T-helper 17 cell (primary cell): ENCODE results near the gene P2RX3. TPM values are rescaled to one million over a fixed set of nuclear protein-coding genes. Genes with fewer than 3 reads are reported as not detected.

Source experiments
- ATAC-seq: fragments of 150-1000 bp; cut with Tn5 transposase; 2 replicates; pipeline ENCODE4 v1.10.0; 2021; ENCODE audit warnings: mild to moderate bottlenecking, moderate library complexity
- DNase-seq, 3 donors: peaks; one replicate each; pipeline versions ENCODE4 v3.0.0 to v3.0.0-alpha.2; 2020 to 2021
- H3K9me3 ChIP-seq: one replicate; pipeline ENCODE4 v1.7.0; 2013; ENCODE audit warnings: low read length, mild to moderate bottlenecking; ENCODE audit not compliant: control insufficient read depth, poor library complexity, severe bottlenecking
- H3K27ac Mint-ChIP-seq: one replicate; pipeline ENCODE4 v1.8.0; 2022; ENCODE audit warnings: mild to moderate bottlenecking, moderate library complexity, mixed read lengths
- H3K27me3 Mint-ChIP-seq: one replicate; pipeline ENCODE4 v1.8.0; 2022; ENCODE audit warnings: mixed read lengths
- H3K36me3 Mint-ChIP-seq: one replicate; pipeline ENCODE4 v1.8.0; 2022; ENCODE audit warnings: low read depth, mixed read lengths
- H3K4me1 Mint-ChIP-seq: one replicate; pipeline ENCODE4 v1.8.0; 2022; ENCODE audit warnings: mild to moderate bottlenecking, mixed read lengths
- H3K4me3 Mint-ChIP-seq: one replicate; pipeline ENCODE4 v1.8.0; 2022; ENCODE audit warnings: mild to moderate bottlenecking, moderate library complexity, mixed read lengths
- total RNA-seq, 4 donors: library from RNA in 2 of 4; stranded (reverse) in 2 of 4; gene quantifications; one replicate each; pipeline ENCODE4 v1.2.3 and lab custom pipeline; 2022 to 2026

The P2RX3 gene
- total RNA-seq, 2 donors from 2014 or later, result not detected

DNA sequence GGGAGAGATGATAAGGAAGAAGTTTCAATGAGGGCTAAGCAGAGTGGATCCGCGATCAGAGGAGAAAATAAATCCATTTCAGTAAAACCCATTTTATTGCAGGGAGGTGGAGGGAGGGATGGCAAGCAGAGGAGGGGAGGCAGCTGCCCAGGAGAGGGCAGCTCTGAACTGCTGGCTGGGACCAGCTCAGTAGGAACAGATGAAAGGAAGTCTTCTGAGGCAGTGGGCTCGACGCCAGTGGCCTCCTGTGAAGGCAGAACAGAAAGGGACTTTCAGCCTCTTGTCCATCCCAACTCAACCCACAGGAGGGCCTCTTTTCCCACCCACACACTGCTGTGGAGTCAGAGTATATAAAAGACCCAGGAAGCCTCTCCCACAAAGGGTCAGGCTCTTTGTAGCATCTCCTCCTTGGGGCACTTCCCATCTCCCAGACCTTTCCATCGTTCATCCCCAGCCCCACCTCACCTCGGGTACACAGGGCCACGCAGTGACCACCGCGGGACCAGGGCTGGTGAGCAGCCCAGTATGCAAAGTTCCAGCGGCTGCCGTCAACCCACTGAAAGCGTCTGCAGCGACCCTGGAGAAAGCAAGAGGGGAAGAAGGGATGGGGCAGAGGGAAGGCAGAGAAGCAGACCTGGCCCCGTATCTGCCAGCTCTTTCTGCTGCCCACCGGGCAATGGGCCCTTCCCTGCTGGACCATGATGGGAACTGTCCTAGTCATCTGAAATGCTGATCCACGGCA, 49.3 kb downstream of the P2RX3 start:
- no peaks in the 10 kb centered on the region for H3K36me3 Mint-ChIP-seq
- H3K9me3 ChIP-seq, result no peaks in the 10 kb centered on the region

DNA sequence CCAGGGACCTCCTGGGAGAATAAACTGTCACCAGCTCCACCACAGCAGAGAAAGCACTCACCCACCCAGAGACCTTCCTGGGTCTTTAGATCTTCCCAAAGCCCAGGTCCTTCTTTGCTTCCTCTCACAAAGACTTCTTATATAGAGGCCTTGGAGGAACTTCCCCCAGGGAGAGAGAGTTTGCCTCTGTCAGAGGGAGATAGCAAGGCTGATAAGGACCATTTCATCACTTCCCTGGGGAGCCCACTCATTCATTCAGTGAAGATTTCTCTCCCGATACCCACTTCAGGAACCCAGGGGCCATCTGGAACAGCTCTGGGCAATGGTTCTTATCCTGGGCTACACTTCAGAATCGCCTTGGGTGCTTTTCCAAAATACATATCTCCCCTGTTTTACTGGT, 52.4 kb downstream of the P2RX3 start, which contains the start of gene PRG2:
TSS of gene PRG2 (minus strand) at position 116 of the 400 bp plus-strand sequence. CDS start 706 bp downstream, outside the sequence.
- no peak for DNase-seq
- H3K27ac Mint-ChIP-seq, result no peak within 1 kb of the TSS

More for the DNA sequence above, 49.3 kb downstream of the P2RX3 start:
- Mint-ChIP-seq H3K27me3 (peaks cover 13% of the 10 kb centered on the region), H3K4me1 (no peaks in the 10 kb centered on the region), H3K4me3 (no peak overlapping the region), H3K27ac (no peak overlapping the region)
- DNase-seq, result no peak
- no peak for ATAC-seq

DNA sequence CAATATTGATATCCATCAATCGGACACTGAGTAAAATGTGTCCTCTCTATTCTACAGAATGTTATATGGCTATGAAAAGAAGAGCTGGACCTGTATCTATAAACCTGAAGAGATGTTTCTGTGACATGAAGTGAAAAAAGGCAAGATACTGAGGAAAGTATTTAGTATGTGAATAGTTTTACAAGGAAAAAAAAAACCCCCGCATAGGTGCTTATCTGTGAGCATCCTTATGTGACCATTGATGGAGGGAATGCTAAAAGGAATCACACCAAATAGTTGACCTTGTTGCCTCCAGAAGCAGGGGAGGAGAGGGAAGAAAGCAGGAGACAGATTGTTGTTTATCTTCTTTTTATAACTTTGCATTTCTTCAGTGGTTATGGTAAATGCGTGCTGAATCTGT, 53.0 kb downstream of the P2RX3 start:
- Mint-ChIP-seq H3K4me1 (no peaks in the 10 kb centered on the region), H3K4me3 (no peak overlapping the region), H3K27ac (no peak overlapping the region), H3K27me3 (peaks cover 8% of the 10 kb centered on the region), H3K36me3 (no peaks in the 10 kb centered on the region)
- no peaks in the 10 kb centered on the region for H3K9me3 ChIP-seq
- DNase-seq (no peak), ATAC-seq (no peak)

More for the DNA sequence above, 52.4 kb downstream of the P2RX3 start, which contains the start of gene PRG2:
- peaks cover 8% of the 10 kb centered on the region for H3K27me3 Mint-ChIP-seq
- no peaks in the 10 kb centered on the region for H3K4me1 Mint-ChIP-seq
- no peaks in the 10 kb centered on the region for H3K36me3 Mint-ChIP-seq
- H3K9me3 ChIP-seq, result no peaks in the 10 kb centered on the region
- H3K4me3 Mint-ChIP-seq, result no peak within 1 kb of the TSS
- ATAC-seq, result no peak

DNA sequence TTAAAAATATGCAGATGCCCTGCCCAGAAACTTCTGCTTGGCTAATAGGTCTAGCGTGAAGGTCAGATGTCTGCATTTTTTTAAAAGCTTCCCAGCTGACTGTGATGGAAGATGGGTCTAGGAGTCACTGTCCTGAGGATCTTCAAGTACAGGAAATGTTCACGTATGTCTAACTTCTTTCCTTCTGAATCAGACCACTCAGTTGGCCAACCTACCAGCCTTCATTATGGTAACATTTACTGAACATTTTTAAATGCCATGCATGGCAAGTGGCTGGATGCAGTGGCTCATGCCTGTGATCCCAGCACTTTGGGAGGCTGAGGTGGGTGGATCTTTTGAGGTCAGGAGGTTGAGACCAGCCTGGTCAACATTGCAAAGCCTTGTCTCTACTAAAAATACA, 53.4 kb downstream of the P2RX3 start:
- H3K27ac Mint-ChIP-seq, result no peak overlapping the region
- no peak for ATAC-seq
- no peak overlapping the region for H3K4me3 Mint-ChIP-seq
- no peaks in the 10 kb centered on the region for H3K36me3 Mint-ChIP-seq
- no peaks in the 10 kb centered on the region for H3K9me3 ChIP-seq
- peaks cover 8% of the 10 kb centered on the region for H3K27me3 Mint-ChIP-seq
- no peaks in the 10 kb centered on the region for H3K4me1 Mint-ChIP-seq
- no peak for DNase-seq

DNA sequence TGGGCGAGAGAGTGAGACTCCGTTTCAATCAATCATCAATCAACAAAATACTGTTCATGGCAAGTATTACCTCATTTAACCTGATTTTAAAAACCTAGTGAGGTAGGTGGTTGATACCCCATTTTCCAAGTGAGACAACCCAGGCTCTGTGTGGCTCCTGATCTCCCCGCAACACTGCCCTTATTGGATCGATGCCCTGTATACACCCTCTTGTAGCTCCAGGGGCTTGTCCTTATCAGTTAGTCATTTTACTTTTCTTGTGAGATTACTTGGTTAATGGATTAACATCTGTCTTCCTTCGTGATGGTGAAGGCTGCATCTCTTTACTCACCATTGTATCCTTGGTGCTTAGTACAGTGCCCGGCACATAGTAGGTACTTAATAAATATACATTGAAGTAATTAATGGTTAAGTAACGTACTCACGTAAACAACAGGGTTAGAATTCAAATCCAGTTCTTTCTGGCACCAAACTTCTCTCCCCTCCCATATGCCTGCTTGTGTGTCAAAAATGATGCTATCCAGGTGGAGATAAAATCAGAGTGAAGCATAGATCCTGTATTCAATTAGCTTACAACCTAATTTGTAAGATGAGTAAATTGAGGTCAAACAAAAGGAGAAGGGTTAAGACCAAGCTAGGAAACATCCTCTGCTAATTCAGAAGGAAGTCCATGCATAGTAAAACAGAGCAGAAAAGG, 54.1 kb downstream of the P2RX3 start:
- DNase-seq (no peak), ATAC-seq (no peak)
- H3K36me3 Mint-ChIP-seq, result no peaks in the 10 kb centered on the region
- H3K4me1 Mint-ChIP-seq, result no peaks in the 10 kb centered on the region
- no peak overlapping the region for H3K4me3 Mint-ChIP-seq
- H3K27me3 Mint-ChIP-seq, result peaks cover 8% of the 10 kb centered on the region
- no peak overlapping the region for H3K27ac Mint-ChIP-seq
- no peaks in the 10 kb centered on the region for H3K9me3 ChIP-seq

DNA sequence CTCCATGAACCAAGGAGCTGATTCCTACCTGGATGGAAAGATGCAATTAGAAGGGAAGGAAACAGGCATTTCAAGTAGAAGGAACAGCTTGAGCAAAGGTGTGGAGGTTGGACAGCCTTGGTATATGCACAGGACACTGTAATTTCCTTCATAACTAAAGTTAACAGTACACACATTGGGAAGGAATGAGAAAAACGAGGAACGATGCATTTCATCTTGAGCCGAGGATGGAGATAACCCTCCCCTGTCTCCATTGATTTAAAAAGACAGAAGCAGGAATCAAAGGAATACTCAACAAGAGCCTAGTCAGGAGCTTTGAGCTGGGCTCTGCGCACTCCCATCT, 54.6 kb downstream of the P2RX3 start:
- Mint-ChIP-seq H3K27ac (no peak overlapping the region), H3K4me1 (no peaks in the 10 kb centered on the region), H3K4me3 (no peak overlapping the region), H3K36me3 (no peaks in the 10 kb centered on the region), H3K27me3 (peaks cover 8% of the 10 kb centered on the region)
- H3K9me3 ChIP-seq, result no peaks in the 10 kb centered on the region
- no peak for ATAC-seq
- no peak for DNase-seq

DNA sequence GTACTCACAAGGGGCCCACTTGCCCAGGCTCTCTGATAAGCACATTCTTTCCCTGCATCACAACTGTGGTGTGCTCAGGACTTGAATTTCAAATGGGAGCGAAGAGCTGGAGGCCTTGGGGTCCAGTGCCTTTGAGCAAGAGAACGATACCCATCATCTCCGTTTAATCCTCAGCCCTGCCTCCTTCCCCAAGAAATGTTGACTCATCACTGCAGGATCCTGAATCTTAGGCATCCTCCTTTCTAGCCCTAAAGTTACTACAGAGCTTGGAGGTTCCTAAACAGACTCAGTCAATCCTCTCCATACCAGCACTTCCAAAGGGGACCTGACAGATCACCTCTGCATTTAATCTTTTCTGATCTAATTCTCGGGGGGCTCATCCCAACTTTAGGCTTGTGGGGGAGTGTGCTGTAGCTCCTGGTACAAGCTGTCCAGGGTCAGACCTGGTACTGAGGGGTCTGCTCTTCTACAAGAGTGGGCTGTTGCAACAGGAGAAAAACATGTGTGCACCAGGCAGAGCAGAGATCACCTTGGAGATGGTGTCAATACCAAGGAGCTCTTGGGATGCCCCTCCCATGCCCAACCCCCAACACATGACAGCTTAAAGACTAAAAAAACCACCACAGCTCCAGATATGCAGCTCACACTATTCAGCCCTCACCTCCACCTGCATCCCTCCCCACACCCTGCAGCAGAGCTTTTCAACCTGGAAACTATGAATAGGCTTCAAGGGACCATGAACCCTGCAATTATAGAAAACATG, 56.2 kb downstream of the P2RX3 start:
- Mint-ChIP-seq H3K4me1 (no peaks in the 10 kb centered on the region), H3K36me3 (no peaks in the 10 kb centered on the region), H3K4me3 (no peak overlapping the region), H3K27me3 (peaks cover 3% of the 10 kb centered on the region), H3K27ac (no peak overlapping the region)
- ATAC-seq (no peak), DNase-seq (no peak)
- no peaks in the 10 kb centered on the region for H3K9me3 ChIP-seq

DNA sequence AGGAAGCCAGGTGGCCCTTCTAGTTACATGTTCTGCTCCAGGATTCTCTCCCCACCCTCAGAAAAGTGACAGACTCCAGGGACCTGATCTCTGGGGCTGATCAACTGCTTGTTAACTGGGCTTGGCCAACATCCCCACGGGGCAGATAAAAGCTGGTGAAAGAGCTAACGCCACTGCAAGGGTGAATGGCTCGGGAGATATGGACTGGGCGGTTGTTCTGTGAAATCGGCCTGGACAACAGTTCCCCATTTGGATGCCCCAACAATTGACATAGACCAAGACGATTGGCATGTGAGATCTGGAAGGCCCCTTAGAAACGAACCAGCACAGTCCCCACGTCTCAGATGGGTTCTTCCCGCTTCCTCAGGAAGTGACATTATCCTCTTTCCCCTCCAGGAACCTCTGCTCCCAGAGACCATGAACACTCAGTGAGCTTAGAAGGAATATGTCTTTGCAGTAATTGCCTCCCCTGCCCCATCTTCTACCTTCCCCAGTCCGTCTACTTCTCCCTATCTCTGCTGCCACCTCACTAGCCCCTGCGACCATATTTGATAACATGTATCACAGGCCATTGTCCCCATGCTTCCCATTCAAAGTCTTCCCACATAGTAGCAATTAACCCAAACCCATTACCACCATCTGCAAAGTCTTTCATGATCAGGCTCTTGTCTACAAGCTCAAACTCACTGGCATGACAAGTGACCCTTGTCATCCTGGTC, 57.9 kb downstream of the P2RX3 start:
- Mint-ChIP-seq H3K27ac (no peak overlapping the region), H3K4me1 (no peaks in the 10 kb centered on the region), H3K27me3 (no peaks in the 10 kb centered on the region), H3K36me3 (no peaks in the 10 kb centered on the region), H3K4me3 (no peak overlapping the region)
- no peaks in the 10 kb centered on the region for H3K9me3 ChIP-seq
- DNase-seq (no peak), ATAC-seq (no peak)

DNA sequence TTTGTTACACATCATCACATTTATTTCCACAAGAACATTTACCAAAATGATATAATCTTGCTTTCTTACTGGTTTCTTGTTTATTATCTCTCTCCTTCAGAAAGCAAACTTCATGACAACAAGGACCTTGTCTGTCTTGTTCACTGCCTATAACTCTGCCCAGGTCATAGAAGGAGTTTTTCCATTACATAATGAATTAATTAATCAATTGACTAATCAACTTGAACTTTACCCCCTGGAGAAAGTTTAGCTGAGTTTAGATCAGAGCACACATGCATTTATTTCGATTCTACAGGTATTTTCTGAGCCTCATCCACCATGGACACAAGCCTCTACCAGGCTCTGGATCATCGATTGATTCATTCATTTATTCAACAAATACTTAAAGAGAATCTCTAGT, 58.6 kb downstream of the P2RX3 start:
- Mint-ChIP-seq H3K36me3 (no peaks in the 10 kb centered on the region), H3K27ac (no peak overlapping the region), H3K4me1 (no peaks in the 10 kb centered on the region), H3K4me3 (no peak overlapping the region), H3K27me3 (no peaks in the 10 kb centered on the region)
- no peak for ATAC-seq
- no peak for DNase-seq
- H3K9me3 ChIP-seq, result no peaks in the 10 kb centered on the region

DNA sequence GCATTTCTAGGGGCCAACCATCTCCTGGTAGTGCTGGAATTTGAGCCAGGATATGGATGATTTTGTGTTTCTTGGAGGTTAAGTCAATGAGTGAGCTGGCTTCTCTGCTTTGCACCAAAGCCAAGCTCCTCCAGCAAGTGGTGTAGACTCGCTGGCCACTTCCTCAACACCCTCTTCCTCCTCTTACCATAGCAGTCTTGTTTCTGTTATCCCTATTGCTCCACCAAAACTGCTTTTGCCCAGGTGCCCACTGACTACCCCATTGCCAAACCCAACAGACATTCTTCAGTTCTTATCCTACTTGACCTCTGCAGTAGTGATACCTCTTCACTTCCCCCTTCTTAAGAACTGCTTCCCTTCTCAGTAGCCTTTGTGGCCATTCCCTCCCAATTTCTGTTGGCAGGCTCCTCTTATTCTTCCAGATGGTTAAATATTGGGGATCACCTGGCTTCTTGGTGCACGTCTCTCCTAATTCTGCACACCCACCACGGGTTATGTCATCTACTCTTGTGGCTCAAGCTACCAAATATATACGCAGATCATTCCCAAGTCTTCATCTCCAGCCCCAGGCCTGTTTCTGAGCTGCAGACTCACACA, 59.3 kb downstream of the P2RX3 start:
- no peak overlapping the region for H3K4me3 Mint-ChIP-seq
- H3K36me3 Mint-ChIP-seq, result no peaks in the 10 kb centered on the region
- H3K4me1 Mint-ChIP-seq, result no peaks in the 10 kb centered on the region
- ATAC-seq (no peak), DNase-seq (no peak)
- no peaks in the 10 kb centered on the region for H3K9me3 ChIP-seq
- H3K27me3 Mint-ChIP-seq, result no peaks in the 10 kb centered on the region
- H3K27ac Mint-ChIP-seq, result no peak overlapping the region

DNA sequence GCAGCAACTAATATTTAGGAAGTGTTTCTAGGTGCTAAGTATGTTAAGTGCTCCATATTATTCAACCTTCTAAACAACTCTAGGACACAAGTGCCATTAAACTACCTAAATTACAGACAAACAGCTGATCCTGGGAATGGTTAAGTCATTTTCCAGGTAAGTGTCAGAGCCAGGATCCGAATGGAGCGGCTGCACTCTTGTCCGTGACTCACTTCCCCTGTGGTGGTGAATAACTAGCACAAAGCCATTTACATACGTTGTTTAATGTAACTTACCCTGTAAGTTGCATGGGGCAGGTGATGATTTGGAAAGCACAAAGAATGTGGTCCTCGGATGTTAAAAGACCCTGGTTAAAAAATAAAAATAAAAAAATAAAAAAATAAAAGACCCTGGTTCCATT, 61.1 kb downstream of the P2RX3 start:
- no peaks in the 10 kb centered on the region for H3K27me3 Mint-ChIP-seq
- no peak overlapping the region for H3K4me3 Mint-ChIP-seq
- no peaks in the 10 kb centered on the region for H3K9me3 ChIP-seq
- H3K36me3 Mint-ChIP-seq, result no peaks in the 10 kb centered on the region
- ATAC-seq, result no peak
- no peaks in the 10 kb centered on the region for H3K4me1 Mint-ChIP-seq
- no peak for DNase-seq
- H3K27ac Mint-ChIP-seq, result no peak overlapping the region

DNA sequence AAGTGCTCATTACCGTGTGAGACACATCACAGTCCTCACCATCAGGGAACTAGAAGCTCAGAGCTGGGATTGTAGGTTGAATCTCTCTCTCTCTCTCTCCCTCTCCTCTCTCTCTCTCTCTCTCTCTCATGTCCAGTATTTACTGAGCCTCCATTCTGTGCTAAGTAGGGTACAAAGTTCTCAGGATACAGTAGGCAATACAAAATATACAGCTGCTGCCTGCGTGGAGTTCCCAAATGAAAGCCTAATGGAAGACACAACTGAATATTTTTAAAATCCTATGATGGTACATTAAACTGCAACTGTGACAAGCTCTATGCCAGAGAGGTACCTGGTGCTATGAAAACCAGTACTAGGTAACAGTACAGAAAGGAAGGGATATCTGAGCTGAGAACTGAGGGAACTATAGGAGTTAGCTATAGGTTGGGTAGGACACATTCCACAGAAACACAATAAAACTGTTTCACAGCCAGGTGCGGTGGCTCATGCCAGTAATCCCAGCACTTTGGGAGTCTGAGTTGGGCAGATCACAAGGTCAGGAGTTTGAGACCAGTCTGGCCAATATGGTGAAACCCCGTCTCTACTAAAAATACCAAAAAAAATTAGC, 61.9 kb downstream of the P2RX3 start:
- no peaks in the 10 kb centered on the region for H3K9me3 ChIP-seq
- Mint-ChIP-seq H3K4me1 (no peaks in the 10 kb centered on the region), H3K4me3 (no peak overlapping the region), H3K27ac (no peak overlapping the region), H3K36me3 (no peaks in the 10 kb centered on the region), H3K27me3 (no peaks in the 10 kb centered on the region)
- no peak for DNase-seq
- ATAC-seq, result no peak
